Gastrocnemius medialis (tissue), 4 donors: Measurements from ENCODE around the gene YAP1.

Experiments
- POLR2A ChIP-seq, 2 donors: fragments of 450-650 bp; IDR thresholded peaks; one replicate each; pipeline ENCODE4 v1.6.1; 2017; ENCODE audit warnings: antibody characterized with exemption in 2 of 2, mild to moderate bottlenecking in 2 of 2, moderate library complexity in 2 of 2
- TF ChIP-seq, protein P1 (sequence below), 5 experiments: fragments of 450-650 bp in 3 of 5; fragments of 200-600 bp in 2 of 5; sonication (generic) in 2 of 5; IDR thresholded peaks in 4 of 5; conservative IDR thresholded peaks in 1 of 5; 1 replicate in 4 of 5; 2 replicates in 1 of 5; pipeline ENCODE4 v1.5.1; 2016 to 2019; ENCODE audit warnings: antibody characterized with exemption in 5 of 5, mild to moderate bottlenecking in 3 of 5, moderate library complexity in 3 of 5

DNA sequence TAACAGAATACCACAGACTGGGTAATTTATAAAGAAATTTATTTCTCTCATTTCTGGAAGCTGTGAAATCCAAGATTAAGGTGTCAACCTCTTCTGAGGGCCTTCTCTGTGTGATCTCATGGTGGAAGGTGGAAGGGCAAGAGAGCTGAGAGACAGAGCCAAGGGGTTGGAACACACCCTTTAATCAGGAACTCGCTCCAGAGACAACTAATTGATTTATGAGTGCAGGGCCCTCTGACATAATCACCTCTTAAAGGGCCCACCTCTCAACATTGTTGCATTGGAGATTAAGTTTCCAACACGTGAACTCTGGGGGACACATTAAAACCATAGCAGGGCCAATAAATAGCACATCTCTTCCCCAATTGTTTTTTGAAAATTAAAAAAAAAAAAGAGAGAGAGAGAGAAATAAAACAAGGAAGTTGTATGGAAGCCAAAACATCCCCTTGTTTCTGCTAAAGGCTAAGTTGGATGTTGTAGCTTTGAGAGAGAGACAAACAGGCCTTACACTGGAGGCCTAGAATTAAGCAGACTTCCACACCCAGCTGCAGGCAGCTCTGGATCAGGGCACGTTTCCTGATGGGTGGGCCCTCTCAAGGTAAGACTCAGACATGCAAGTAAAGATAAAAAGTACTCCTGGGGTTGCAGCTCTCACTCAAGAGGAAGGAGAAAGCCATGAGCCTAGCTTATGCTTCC is 142.9 kb downstream of the YAP1 start:
- TF ChIP-seq, protein P1, sequence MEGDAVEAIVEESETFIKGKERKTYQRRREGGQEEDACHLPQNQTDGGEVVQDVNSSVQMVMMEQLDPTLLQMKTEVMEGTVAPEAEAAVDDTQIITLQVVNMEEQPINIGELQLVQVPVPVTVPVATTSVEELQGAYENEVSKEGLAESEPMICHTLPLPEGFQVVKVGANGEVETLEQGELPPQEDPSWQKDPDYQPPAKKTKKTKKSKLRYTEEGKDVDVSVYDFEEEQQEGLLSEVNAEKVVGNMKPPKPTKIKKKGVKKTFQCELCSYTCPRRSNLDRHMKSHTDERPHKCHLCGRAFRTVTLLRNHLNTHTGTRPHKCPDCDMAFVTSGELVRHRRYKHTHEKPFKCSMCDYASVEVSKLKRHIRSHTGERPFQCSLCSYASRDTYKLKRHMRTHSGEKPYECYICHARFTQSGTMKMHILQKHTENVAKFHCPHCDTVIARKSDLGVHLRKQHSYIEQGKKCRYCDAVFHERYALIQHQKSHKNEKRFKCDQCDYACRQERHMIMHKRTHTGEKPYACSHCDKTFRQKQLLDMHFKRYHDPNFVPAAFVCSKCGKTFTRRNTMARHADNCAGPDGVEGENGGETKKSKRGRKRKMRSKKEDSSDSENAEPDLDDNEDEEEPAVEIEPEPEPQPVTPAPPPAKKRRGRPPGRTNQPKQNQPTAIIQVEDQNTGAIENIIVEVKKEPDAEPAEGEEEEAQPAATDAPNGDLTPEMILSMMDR (IDR thresholded peaks at IDR 0.05 in 4 of 5, conservative IDR thresholded peaks at IDR 0.05 in 1 of 5): no peak
- no peak for TF ChIP-seq POLR2A (IDR thresholded peaks at IDR 0.05)
